IgD-negative memory B cell (primary cell): ENCODE results near the gene KY. TPM values are rescaled to one million over a fixed set of nuclear protein-coding genes. Genes with fewer than 3 reads are reported as not detected.

Experiments used
- H3K27ac Mint-ChIP-seq, 3 donors: one replicate each; pipeline ENCODE4 v1.8.0; 2020 to 2022; ENCODE audit warnings: mild to moderate bottlenecking in 3 of 3, mixed read lengths in 3 of 3, moderate library complexity in 1 of 3
- H3K27me3 Mint-ChIP-seq: one replicate; pipeline ENCODE4 v1.8.0; 2021; ENCODE audit warnings: mixed read lengths
- H3K36me3 Mint-ChIP-seq: one replicate; pipeline ENCODE4 v1.8.0; 2020; ENCODE audit warnings: mild to moderate bottlenecking, mixed read lengths
- H3K4me1 Mint-ChIP-seq, 3 donors: one replicate each; pipeline ENCODE4 v1.8.0; 2020 to 2022; ENCODE audit warnings: mixed read lengths in 3 of 3, mild to moderate bottlenecking in 1 of 3
- H3K4me3 Mint-ChIP-seq, 4 donors: one replicate each; pipeline ENCODE4 v1.8.0; 2020 to 2022; ENCODE audit warnings: mild to moderate bottlenecking in 4 of 4, mixed read lengths in 4 of 4, moderate library complexity in 3 of 4
- H3K9me3 Mint-ChIP-seq, 3 donors: one replicate each; pipeline ENCODE4 v1.8.0; 2020 to 2021; ENCODE audit warnings: mixed read lengths in 3 of 3, mild to moderate bottlenecking in 1 of 3
- polyA plus RNA-seq: library from polyadenylated mRNA; unstranded; fragments of 300-500 nt; fragmentation: Illumina TruSeq; gene quantifications from one replicate; pipeline ENCODE4 v1.2.3, GENCODE V29; 2021

The KY gene
- polyA plus RNA-seq, 1 donor from 2014 or later: not detected

DNA sequence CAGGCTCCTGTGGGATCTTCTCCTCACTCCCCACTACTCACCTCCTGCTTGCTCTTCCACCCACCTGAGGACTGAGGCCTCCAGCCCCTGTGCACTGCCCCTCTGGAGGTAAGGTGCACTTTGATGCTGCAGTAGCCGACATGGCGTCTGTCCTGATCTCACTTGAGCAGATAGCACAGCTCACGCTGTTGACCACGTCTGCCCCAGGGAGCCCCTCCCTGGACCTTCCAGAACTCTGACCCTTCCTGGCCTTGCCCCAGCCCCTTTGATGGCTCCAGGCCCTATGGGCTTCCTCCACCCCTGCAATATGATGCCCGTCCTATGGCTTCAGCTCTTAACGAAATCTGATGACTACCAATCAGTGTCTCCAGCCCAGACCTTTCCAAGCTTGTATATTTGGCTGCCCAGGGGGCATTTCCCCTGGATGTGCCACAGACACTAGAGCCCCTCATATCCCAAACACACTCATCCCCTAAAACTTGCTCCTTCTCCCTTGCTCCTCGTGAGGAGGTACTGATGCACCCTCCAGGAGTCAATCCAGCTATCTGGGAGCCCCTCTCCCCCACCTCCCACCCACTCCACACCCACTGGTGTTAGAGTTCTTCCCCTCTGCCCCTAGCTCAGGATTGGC, 27.1 kb downstream of the KY start:
- H3K27ac Mint-ChIP-seq: no peak overlapping the region

GRCh38 chr3:134622806-134623365, 27.9 kb downstream of the KY start:
- Mint-ChIP-seq H3K27ac (no peak overlapping the region), H3K36me3 (no peaks in the 10 kb centered on the region), H3K27me3 (no peaks in the 10 kb centered on the region), H3K9me3 (peaks cover 0 to 5% (median 0%) of the 10 kb centered on the region in 3 donors), H3K4me3 (no peak overlapping the region), H3K4me1 (no peaks in the 10 kb centered on the region)

More for the DNA sequence above, 27.1 kb downstream of the KY start:
- no peaks in the 10 kb centered on the region for H3K4me1 Mint-ChIP-seq
- H3K27me3 Mint-ChIP-seq: no peaks in the 10 kb centered on the region
- H3K4me3 Mint-ChIP-seq: no peak overlapping the region
- no peaks in the 10 kb centered on the region for H3K36me3 Mint-ChIP-seq
- H3K9me3 Mint-ChIP-seq: peaks cover 0 to 7% (median 2%) of the 10 kb centered on the region in 3 donors

DNA sequence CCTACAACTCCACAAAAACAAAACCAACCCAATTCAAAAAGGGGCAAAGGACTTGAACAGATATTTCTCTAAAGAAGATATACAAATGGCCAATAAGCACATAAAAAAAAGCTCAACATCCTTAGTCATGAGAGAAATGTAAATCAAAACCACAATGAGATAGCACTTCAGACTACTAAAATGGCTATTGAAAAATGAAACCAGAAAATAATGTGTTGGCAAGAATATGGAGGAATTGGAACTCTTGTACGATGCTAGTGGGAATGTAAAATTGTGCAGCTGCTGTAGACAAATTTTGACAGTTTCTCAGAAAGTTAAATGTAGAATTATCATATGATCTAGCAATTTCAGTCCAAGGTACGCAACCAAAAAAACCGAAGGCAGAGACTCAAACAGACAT, 29.0 kb downstream of the KY start:
- H3K27me3 Mint-ChIP-seq: no peaks in the 10 kb centered on the region
- no peaks in the 10 kb centered on the region for H3K36me3 Mint-ChIP-seq
- H3K4me1 Mint-ChIP-seq: no peaks in the 10 kb centered on the region
- H3K4me3 Mint-ChIP-seq: no peak overlapping the region
- no peak overlapping the region for H3K27ac Mint-ChIP-seq
- H3K9me3 Mint-ChIP-seq: peaks cover 0 to 3% (median 0%) of the 10 kb centered on the region in 3 donors

DNA sequence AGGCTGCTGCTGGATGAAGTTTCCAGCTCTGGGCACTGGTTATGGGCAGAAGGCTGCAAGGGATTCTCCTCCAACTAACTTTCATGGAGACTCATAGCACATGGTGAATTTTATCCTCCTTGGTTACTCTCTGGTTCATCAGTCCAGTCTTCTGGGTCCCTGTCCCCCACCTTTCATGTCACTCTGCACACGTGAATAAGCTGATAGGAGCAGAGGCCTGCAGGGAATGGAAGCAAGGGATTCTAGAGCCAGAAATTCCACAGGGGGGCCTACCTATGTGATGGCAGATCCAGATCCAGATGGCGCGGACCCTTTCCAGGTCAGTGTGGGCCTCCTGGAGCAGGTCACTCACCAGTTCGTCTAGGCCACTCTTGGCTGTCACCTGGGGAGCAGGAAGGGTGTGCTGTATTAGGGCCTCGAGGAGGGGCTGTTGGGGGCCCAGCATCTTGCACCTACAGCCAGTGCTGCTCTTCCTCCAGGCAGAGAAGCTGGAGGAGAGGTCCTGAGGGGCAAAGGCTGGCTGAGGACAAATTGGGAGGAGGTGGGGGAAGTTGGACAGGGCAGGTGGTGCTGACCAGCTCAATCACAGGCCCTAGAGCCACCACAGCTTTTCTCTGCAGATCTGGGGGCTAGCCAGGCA, 30.2 kb downstream of the KY start:
- peaks cover 0 to 1% (median 0%) of the 10 kb centered on the region in 3 donors for H3K4me1 Mint-ChIP-seq
- peaks cover 0 to 3% (median 0%) of the 10 kb centered on the region in 3 donors for H3K9me3 Mint-ChIP-seq
- no peak overlapping the region for H3K4me3 Mint-ChIP-seq
- H3K27me3 Mint-ChIP-seq: no peaks in the 10 kb centered on the region
- H3K36me3 Mint-ChIP-seq: no peaks in the 10 kb centered on the region
- no peak overlapping the region for H3K27ac Mint-ChIP-seq

- H3K27me3 Mint-ChIP-seq: no peaks in the 10 kb centered on the region
- H3K27ac Mint-ChIP-seq: no peak overlapping the region
- peaks cover 0 to 1% (median 0%) of the 10 kb centered on the region in 3 donors for H3K4me1 Mint-ChIP-seq
- peaks cover 0 to 3% (median 0%) of the 10 kb centered on the region in 3 donors for H3K9me3 Mint-ChIP-seq
- no peaks in the 10 kb centered on the region for H3K36me3 Mint-ChIP-seq
- no peak overlapping the region for H3K4me3 Mint-ChIP-seq
Observed at GRCh38 chr3:134619884-134620445, 30.9 kb downstream of the KY start.

DNA sequence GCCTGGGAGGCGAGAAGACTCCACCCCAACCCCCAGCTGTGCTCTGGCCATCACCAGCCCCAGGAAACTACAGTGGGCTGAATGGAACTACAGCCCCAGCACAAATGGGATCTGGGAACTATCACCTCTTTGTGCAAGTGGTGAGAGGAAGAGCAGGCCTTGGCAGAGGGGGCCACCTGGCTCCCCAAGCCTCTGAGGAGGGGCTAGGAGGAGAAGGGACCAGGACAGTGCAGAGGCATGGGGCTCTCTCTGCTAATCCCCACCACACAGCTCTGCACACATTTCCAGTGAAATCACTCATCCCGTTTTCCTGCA, 31.6 kb downstream of the KY start:
- Mint-ChIP-seq H3K36me3 (no peaks in the 10 kb centered on the region), H3K27ac (no peak overlapping the region), H3K27me3 (no peaks in the 10 kb centered on the region), H3K9me3 (peaks cover 0 to 3% (median 0%) of the 10 kb centered on the region in 3 donors), H3K4me3 (no peak overlapping the region), H3K4me1 (peaks cover 0 to 1% (median 0%) of the 10 kb centered on the region in 3 donors)

- H3K4me3 Mint-ChIP-seq: no peak overlapping the region
- H3K36me3 Mint-ChIP-seq: no peaks in the 10 kb centered on the region
- H3K4me1 Mint-ChIP-seq: peaks cover 0 to 1% (median 0%) of the 10 kb centered on the region in 3 donors
- H3K27ac Mint-ChIP-seq: no peak overlapping the region
- H3K9me3 Mint-ChIP-seq: peaks cover 0 to 2% (median 0%) of the 10 kb centered on the region in 3 donors
- H3K27me3 Mint-ChIP-seq: no peaks in the 10 kb centered on the region
Observed at GRCh38 chr3:134618478-134619300, 32.1 kb downstream of the KY start.

DNA sequence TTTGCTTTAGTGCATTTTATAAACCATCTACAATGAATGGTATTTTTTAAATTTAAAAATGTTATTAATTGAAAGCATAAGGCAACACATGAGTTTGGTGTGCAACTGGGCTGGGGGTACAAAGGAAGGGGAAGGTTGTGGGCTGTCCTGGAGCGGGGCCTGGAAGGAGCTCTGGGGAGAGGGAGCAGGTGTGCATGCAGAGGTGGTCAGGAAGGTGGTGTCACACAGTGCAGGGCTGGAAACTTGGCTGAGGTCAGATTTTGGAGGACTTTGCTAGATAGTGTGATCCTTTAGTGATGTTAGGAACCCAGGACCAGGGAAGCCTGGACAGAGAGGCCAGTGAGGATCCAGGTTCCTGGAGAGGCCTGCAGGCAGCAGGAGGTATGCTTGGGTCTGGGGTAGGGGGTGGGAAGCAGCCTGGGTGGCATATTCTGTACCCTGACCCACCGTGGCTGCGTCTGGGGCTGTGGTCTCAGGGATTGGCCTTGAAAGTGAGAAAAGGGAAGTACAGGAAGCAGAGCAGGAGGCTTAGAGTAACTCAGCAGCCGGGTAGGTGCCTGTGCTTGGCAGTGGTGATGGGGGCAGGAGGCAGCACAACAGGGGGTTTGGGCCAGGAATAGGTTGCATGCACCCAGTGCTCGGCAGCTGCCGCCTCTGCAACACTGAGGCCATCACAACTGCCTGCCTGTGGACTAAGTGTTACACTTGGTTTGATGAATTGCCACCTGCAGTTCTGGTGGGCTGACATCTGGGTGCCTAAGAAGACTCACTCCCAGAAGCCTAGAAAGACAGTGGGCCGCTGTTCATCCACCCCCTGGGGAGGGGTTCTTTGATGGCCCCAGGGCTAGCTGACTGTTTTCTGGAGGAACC, 33.0 kb downstream of the KY start:
- Mint-ChIP-seq H3K27me3 (no peaks in the 10 kb centered on the region), H3K4me1 (peaks cover 0 to 1% (median 0%) of the 10 kb centered on the region in 3 donors)

DNA sequence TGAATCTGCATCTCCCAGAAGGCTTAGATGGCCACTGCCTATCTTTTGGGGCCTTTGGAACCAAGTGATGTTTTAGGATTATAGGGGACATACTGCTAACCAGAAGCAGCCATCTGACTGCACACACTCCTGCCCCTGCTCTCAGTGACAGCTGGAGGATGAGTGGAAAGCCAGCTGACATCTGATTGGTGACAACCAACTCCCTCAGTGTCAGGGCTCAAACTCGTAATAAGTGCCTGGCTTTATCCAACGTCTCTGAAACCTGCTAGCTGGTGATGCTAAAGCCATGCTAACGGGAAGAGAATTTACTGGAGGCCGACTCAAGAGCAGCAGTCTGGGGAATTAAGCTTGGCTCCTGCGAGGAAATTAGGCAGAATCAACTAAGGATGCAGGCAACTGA, 35.1 kb downstream of the KY start:
- H3K27me3 Mint-ChIP-seq: no peaks in the 10 kb centered on the region
- H3K4me3 Mint-ChIP-seq: no peak overlapping the region
- H3K4me1 Mint-ChIP-seq: peaks cover 0 to 1% (median 0%) of the 10 kb centered on the region in 3 donors
- no peaks in the 10 kb centered on the region for H3K36me3 Mint-ChIP-seq
- H3K9me3 Mint-ChIP-seq: no peaks in the 10 kb centered on the region
- H3K27ac Mint-ChIP-seq: no peak overlapping the region

More for the DNA sequence above, 33.0 kb downstream of the KY start:
- no peaks in the 10 kb centered on the region for H3K36me3 Mint-ChIP-seq
- no peak overlapping the region for H3K27ac Mint-ChIP-seq
- H3K4me3 Mint-ChIP-seq: no peak overlapping the region
- peaks cover 0 to 2% (median 0%) of the 10 kb centered on the region in 3 donors for H3K9me3 Mint-ChIP-seq

GRCh38 chr3:134614955-134615354, 35.9 kb downstream of the KY start:
- Mint-ChIP-seq H3K9me3 (no peaks in the 10 kb centered on the region), H3K27me3 (peaks cover 1% of the 10 kb centered on the region), H3K4me3 (no peak overlapping the region), H3K27ac (no peak overlapping the region), H3K36me3 (no peaks in the 10 kb centered on the region), H3K4me1 (peaks cover 0 to 1% (median 0%) of the 10 kb centered on the region in 3 donors)

- H3K4me3 Mint-ChIP-seq: no peak overlapping the region
- H3K4me1 Mint-ChIP-seq: peaks cover 0 to 1% (median 0%) of the 10 kb centered on the region in 3 donors
- no peaks in the 10 kb centered on the region for H3K36me3 Mint-ChIP-seq
- H3K27ac Mint-ChIP-seq: no peak overlapping the region
- H3K27me3 Mint-ChIP-seq: peaks cover 8% of the 10 kb centered on the region
- H3K9me3 Mint-ChIP-seq: no peaks in the 10 kb centered on the region
Observed at GRCh38 chr3:134613006-134613520, 37.8 kb downstream of the KY start.

GRCh38 chr3:134611516-134611915, 39.3 kb downstream of the KY start:
- peaks cover 0 to 1% (median 0%) of the 10 kb centered on the region in 3 donors for H3K4me1 Mint-ChIP-seq
- peaks cover 8% of the 10 kb centered on the region for H3K27me3 Mint-ChIP-seq
- H3K4me3 Mint-ChIP-seq: no peak overlapping the region
- no peaks in the 10 kb centered on the region for H3K36me3 Mint-ChIP-seq
- no peak overlapping the region for H3K27ac Mint-ChIP-seq
- H3K9me3 Mint-ChIP-seq: no peaks in the 10 kb centered on the region

- Mint-ChIP-seq H3K9me3 (peaks cover 0 to under 1% (median 0%) of the 10 kb centered on the region in 3 donors), H3K4me3 (peak overlapping the region in 1 of 4 donors; percentile 59), H3K36me3 (no peaks in the 10 kb centered on the region), H3K27me3 (peaks cover 11% of the 10 kb centered on the region), H3K27ac (no peak overlapping the region), H3K4me1 (peaks cover 0 to under 1% (median 0%) of the 10 kb centered on the region in 3 donors)
Observed at GRCh38 chr3:134610432-134611385, 40.1 kb downstream of the KY start.
